Eye (tissue), 1 donor: ENCODE measurements around the gene PXDN.

Experiments
- DNase-seq: peaks from one replicate; pipeline ENCODE4 v3.0.0-alpha.2; 2015

PXDN gene

DNA sequence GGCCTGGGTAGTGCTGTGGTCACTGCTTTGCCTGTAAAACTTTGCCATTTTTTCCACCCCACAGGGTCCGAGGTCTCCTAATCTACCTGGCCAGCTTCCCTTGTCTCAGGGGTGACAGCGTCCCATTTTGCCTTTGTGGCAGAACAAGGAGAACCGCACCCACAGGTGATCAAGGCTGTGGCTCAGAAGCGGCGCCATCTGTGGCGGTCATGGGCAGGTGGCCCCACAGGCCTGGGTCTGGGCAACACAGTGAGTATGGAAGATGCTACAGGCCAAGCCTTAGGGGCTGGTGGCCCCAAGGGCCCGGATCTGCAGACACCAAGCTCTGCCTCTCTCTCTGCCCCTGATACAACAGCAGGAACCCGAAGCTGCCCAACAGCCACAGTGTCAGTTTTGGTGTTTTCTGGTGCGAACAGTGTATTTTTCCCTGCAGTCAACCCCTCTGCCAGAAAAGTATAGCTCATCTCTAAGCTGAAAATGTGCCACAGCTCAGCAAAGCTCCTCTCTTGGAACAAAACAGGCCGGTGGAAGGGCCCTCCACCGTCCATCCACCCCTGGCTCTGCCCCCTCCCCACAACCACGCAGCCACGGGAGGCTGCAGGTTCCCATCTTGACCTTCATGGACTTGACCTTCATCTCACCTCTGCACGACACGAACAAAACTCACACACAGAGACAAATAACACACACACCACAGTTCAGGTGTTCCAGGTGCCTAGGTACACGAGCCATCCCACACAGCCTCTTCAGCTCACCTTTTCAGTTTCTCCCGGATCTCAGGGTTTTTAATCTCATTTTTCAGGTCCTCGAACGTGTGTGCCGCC, 96.7 kb downstream of the PXDN start:
- no peak for DNase-seq

- no peak for DNase-seq
Observed at GRCh38 chr2:1645761-1646476, 98.4 kb downstream of the PXDN start.

DNA sequence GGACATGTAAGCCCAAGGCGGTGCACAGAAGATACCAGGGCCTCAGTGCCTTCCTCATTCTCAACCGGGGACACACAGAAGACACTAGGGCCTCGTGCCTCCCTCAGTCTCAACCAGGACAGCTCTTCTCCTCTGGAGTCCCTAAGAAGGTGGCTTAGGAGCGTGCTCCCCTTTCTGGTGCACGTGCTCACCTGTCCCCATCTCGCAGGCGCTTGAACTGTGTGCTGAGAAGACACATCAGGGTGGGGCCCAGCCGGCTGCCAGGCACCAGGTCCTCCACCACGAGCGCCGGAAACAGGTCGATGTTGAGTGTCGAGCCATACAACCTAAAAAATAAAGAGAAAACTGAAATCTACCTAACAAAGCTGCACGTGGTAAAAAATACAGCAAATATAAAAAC, 99.9 kb downstream of the PXDN start:
- no peak for DNase-seq

- DNase-seq = peak; percentile 31
Observed at GRCh38 chr2:1642993-1643619, 101.2 kb downstream of the PXDN start.

GRCh38 chr2:1642066-1642861, 102.1 kb downstream of the PXDN start:
- no peak for DNase-seq

DNA sequence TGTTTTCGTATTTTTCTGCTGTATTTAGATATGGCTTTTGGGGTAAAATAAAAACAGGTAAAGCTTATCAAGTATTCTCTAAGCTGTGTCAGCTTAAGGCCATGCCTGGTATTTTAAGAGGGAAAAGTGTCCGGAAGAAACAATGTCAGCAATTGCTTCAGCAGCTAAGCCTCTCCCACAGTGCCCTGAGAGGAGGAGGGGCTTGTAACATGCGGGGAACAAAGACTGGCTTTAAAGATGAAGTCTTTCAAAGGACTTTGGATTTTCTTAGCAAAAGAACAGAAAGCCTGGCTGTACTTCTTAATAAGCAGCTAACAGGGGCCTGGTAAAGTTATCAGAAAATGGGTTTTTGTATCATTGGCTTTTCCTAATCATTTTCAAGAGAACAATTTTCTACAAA, 102.8 kb downstream of the PXDN start:
- peak; percentile 69 for DNase-seq

DNA sequence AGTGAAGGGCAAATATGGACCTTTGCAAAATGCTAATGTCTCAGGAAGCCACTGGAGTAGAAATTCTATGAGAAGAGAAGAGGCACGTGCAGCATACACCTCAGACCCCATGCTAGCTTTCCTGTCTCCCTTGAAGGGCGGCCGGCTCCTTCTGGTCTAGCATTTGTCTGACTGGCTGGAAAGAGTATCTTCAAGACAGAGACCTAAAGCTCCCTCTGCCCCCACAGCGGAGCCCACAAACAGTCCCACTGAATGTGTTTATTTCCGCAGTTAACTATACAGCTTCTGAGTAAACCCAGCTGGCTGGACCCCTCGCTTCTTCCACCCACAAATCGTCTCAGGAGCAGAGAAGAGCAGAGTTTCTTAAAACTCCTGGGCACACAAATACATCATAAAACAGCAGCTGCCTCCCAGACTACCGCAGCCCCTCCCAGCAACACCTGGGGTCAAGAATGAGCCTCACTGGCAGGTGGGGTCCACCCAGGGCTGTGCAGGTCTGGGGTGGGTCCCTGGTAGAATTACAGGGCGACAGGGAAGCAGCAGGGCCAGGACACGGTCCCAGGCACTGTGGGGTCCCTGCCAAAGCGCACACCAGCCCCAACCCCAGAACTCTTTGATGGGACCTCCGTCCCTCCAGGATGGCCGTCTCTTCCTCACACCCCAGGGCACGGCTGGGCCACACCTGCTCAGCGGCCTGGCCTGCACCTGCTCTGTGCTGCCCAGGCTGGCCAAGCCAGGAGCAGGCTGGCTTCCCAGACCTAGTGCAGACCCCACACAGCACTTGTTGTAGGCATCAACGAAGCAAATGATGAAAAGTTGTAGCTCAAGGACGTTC, 103.8 kb downstream of the PXDN start:
- no peak for DNase-seq

GRCh38 chr2:1639086-1639858, 105.0 kb downstream of the PXDN start:
- DNase-seq = no peak

- DNase-seq = no peak
Observed at GRCh38 chr2:1638281-1638860, 105.9 kb downstream of the PXDN start.

- no peak for DNase-seq
Observed at GRCh38 chr2:1636791-1637415, 107.4 kb downstream of the PXDN start.

DNA sequence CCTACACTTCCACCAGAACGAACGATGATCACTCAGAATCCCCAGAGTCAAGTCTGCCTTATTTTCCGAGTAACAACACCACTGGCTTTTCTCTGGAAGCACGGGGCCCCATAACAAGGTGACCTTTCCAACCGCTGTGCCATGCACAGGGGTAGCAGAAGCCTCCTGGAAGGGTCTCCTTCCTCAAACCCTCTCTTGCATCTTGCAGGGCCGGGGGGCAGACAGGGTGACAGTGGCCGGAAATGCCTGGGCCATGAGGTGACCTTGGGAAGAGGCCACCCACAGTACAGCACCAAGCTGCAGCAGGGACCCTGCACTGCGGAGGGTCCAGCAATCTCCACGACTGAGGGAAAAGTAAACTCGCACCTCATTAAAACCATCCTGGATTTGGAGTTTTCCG, 108.5 kb downstream of the PXDN start:
- DNase-seq = no peak

GRCh38 chr2:1634681-1635341, 109.5 kb downstream of the PXDN start:
- DNase-seq = no peak

- no peak for DNase-seq
Observed at GRCh38 chr2:1633936-1634587, 110.3 kb downstream of the PXDN start.

GRCh38 chr2:1633092-1633671, 111.1 kb downstream of the PXDN start:
- no peak for DNase-seq

DNA sequence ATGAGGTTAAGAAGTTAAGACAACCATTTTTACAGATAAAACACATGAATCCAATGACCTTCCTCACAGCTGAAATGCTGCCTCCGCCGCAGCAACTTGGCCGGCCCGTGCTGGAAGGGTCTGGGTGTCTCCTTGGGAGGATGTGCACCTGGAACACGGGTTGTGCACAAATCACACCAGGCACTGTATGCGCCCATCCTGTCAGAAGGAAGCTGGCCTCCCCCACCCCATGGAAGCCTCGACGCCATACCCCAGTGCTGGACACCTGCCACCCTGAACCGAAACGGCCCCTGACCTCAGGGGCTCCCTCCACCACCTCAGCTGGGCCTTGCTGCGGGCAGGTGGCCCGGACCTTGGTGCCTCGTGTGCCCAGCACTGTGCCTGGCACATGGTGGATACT, 111.8 kb downstream of the PXDN start:
- no peak for DNase-seq

- DNase-seq = no peak
Observed at GRCh38 chr2:1632002-1632348, 112.3 kb downstream of the PXDN start.

- no peak for DNase-seq
Observed at GRCh38 chr2:1631292-1632001, 112.9 kb downstream of the PXDN start.

GRCh38 chr2:1628893-1629292, 115.4 kb downstream of the PXDN start:
- DNase-seq = peak; percentile 75
